Measurements from ENCODE around the gene SLC7A4.
"Not testable (repeated sequence)": the region's sequence is repeated elsewhere in the genome, so short reads cannot be mapped to it uniquely, and the experiment has no call there.

Gene SLC7A4

GRCh38 chr22:21032037-21032867, at the start of gene SLC7A4:
Gene SLC7A4 (minus strand): TSS chr22:21032561. CDS start chr22:21031812, 749 bp downstream.
- DNase-seq, result no peak

- no peak for DNase-seq
Observed at GRCh38 chr22:21080435-21081137, 48.2 kb upstream of the SLC7A4 start.

DNA sequence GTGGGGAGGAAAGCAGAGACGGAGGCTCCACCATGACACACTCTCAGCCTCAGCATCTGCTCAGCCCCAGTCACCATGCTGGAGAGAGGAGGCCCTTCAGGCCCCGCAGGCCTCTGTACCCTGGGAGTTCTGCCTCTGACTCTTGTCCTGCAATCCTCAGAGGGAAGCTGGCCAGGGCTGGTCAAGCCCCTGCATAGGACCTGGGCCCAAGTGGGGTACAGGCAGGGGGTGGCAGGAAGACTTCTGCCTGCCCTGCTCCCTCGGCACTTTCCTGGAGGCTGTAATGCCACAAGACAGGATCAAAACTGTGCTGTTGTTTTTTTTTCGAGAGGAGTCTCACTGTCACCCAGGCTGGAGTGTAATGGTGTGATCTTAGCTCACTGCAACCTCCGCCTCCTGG, 47.1 kb upstream of the SLC7A4 start:
- DNase-seq, result no peak

GRCh38 chr22:21078916-21079315, 46.6 kb upstream of the SLC7A4 start:
- DNase-seq, result no peak

GRCh38 chr22:21077884-21078508, 45.6 kb upstream of the SLC7A4 start:
- no peak for DNase-seq

DNA sequence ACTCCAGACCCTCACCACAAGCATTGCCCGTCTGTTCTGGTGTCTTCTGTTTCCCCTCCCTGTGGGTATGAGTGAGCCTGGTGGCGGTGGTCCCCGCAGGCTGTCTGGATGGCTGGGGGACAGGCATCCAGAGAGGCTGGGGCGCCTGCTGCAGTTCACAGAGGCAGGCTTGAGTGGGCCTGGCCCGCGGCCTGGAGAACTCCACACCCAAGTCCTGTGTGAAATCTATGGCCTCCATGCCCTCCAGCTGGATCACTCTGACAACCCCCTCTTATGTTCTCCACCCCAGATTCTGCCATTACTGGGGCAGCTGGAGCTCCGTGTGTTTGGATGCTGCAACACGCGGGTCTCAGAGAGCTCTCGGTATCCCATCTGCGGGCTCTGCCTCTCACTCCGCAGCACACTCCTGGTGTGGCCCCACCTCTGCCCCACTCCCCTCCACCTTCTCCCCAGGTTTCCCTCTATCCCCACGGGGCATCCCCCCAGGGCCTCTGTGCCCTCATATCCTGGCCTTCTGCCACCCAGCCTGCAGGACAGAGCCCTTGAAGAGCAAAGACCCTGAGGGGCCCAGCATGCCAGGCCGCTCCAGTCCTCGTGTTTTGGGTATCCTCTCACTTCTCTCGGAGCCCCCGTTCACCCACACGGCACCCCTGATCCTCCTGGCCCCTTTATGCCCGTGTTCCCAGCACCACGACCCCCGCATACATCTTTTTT, 44.7 kb upstream of the SLC7A4 start:
- DNase-seq, result no peak

DNA sequence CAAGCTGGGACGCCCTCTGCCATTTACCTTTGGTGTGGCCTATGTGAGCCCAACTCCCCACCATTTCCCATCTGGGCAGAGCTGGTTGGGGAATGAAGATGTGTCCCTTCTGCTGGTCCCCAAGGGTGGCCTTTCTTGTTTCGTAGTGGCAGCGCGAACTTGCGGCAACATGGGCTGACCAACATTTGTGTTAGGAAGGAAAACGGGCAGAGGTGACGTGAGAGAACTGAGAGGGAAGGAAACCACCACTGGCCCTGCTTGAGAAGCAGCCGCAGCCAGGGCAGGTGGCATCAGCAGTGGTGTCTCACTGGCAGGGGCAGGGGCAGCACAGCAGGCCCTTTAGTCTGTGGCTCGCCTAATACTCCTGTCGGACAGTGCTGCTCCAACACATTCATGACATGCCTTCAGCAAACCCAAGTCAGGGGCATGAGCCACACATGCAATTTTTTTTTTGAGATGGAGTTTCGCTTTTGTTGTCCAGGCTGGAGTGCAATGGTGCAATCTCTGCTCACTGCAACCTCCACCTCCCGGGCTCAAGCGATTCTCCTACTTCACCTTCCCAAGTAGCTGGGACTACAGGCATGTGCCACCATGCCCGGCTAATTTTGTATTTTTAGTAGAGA, 43.3 kb upstream of the SLC7A4 start:
- no peak for DNase-seq

- DNase-seq, result no peak
Observed at GRCh38 chr22:21074102-21074715, 41.8 kb upstream of the SLC7A4 start.

DNA sequence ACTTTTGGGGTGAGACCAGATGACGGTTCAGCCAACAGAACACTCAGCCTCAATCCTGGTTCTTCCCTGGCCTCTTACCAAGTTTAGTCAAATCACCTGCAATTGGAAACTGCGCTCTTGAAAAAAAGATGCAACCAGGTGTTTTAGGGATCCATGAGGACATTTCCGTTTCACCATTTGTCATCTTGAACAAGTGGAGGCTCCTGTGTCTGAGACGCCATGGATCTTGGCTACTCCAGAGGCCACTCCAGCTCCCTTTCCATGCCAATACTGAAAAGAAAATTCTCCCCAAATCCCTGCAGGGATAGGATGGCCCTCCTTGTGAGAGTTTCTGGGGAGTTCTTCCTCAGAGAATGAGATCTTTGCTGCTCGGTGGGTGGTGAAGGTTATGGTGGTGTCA, 41.1 kb upstream of the SLC7A4 start:
- no peak for DNase-seq

- DNase-seq, result no peak
Observed at GRCh38 chr22:21073023-21073422, 40.7 kb upstream of the SLC7A4 start.

DNA sequence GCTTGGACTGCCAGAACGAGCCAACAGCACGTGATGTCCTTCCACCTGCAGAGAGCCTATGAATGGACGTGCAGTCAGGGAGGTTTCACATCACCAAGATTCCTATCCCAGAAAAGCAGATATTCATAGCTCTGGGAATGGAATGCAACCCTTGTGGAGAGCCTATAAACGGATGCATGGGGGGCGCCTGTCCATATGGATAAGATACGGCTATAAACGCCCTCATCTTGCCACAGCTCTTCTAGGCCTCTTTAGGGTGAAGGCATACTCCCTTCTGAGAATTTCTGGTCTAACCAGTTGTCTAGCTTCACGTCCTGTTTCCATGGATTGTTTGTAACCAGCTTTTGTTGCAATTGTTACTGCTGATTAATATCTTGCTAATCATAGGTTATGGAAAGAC, 39.4 kb upstream of the SLC7A4 start:
- not testable (repeated sequence) for DNase-seq

DNA sequence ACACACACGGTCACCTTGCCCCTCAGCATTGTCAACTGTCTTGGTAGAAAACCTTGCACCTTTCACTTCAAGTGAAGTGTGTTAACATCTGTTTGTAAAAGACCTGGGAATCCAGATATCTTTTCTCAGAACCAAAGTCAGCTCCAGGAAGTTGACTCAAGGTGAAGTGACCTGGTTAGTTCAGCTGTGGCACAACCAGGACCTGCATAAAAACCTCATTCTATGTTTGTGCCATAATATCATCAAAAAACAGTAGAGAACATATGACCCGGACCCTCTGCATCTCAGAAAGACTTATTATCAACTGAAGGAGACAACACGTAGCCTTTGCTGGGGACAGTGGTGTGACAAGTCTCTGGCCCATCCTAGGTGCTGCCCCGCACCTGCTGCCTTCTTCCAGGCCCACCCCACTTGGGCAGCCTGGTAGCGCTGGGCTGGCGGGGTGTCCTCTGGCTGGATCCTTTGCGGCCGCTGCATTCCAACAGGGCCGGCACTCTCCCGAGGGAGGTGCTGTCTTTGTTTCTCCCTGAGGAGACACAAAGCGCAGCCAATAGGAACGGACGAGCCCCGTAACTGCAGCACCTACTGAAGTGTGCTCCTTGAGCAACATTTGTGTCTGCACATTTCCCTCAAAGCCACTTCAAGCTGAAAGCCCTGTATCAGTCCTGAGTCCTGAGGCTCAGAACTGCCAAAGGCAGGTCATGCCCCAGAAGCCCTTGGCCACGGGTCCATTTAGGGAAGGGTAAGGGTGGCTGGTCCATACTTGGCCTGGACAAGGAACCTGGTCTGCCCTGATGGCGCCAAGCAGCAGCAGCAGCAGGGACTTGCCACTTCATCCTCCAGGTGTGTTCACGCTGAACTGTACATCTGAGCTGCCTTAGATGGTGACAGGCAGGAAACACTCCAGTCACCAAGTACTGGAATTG, 38.6 kb upstream of the SLC7A4 start:
- no peak for DNase-seq

- DNase-seq, result no peak
Observed at GRCh38 chr22:21069375-21069774, 37.0 kb upstream of the SLC7A4 start.

- no peak for DNase-seq
Observed at GRCh38 chr22:21068681-21069276, 36.4 kb upstream of the SLC7A4 start.

GRCh38 chr22:21067901-21068680, 35.7 kb upstream of the SLC7A4 start:
- no peak for DNase-seq

GRCh38 chr22:21067075-21067900, 34.9 kb upstream of the SLC7A4 start:
- no peak for DNase-seq

DNA sequence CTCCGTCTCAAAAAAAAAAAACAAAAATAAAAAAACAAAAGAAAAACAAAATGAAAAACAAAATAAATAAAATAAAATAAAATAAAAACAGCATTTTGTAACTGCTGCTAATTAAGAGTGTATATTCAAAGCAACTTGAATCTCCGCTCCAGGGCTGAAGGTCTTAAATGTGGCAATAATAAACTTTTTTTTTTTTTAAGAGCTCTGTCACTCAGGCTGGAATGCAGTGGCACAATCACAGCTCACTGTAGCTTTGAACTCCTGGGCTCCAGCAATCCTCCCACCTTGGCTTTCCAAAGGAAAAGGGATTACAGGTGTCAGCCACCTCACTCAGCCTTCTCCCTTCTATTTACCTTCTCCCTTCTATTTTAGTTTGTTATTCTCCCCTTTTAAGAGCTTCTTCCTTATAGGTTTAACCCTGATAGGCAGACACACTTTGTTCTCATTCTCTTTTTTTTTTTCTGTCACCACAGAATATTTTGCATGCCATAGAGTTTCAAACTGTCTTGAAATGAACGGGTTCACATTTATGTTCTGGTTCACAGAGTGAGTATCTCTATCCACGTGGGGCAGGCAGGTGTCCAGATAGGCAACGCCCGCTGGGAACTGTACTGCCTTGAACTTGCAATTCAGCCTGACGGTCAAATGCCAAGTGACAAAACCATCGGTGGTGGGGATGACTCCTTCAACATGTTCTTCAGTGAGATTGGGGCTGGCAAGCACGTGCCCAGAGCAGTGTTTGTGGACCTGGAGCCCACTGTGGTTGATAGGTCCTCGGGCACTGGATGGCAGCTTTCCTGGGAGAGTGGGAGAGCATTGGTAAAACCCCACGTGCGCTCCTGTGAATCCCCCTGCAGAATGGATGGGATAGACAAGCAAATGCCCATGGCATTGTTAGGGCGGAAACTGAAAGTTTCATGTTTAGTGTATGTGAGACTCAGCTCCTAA, 32.8 kb upstream of the SLC7A4 start:
- no peak for DNase-seq

- not testable (repeated sequence) for DNase-seq
Observed at GRCh38 chr22:21064425-21064824, 32.1 kb upstream of the SLC7A4 start.

Data from NCI-H1048 (cell line).